A673 (cell line): Measurements from ENCODE around the gene LRRC51.

Experiments used
- CTCF ChIP-seq: fragments of 300-800, 200-600 bp; sonication (generic); conservative IDR thresholded peaks from 2 replicates; pipeline ENCODE4 v1.5.1; 2017; ENCODE audit warnings: low read depth, mild to moderate bottlenecking, antibody characterized with exemption, low read length, moderate library complexity, mixed read lengths
- EZH2 ChIP-seq: fragments of 200-600 bp; sonication (generic); IDR thresholded peaks from 2 replicates; pipeline ENCODE4 v1.6.1; 2017; ENCODE audit warnings: borderline replicate concordance, low read depth, mild to moderate bottlenecking, mixed read lengths, antibody characterized with exemption, low read length; ENCODE audit not compliant: poor library complexity, severe bottlenecking

GRCh38 chr11:72042064-72042745 is 38.4 kb upstream of the LRRC51 start:
- no peak for TF ChIP-seq CTCF
- no peak for TF ChIP-seq EZH2
